DMS53 treated with DMSO at 0.1 percent for 48 hours (cell line): Measurements from ENCODE around the gene RIPOR3.
"Not testable (repeated sequence)": the region's sequence is repeated elsewhere in the genome, so short reads cannot be mapped to it uniquely, and the experiment has no call there.

ENCODE experiments used
- DNase-seq: peaks from one replicate; lab custom pipeline; 2025; ENCODE audit not compliant: unreplicated experiment; lab: John Stamatoyannopoulos, UW

Gene RIPOR3

GRCh38 chr20:50559856-50560638 is 131.3 kb downstream of the RIPOR3 start:
- DNase-seq, result no peak

- no peak for DNase-seq
Measured at GRCh38 chr20:50559149-50559548, 132.2 kb downstream of the RIPOR3 start.

- DNase-seq, result no peak
Measured at GRCh38 chr20:50558483-50558925, 132.8 kb downstream of the RIPOR3 start.

- DNase-seq, result no peak
Measured at GRCh38 chr20:50557549-50558134, 133.7 kb downstream of the RIPOR3 start.

DNA sequence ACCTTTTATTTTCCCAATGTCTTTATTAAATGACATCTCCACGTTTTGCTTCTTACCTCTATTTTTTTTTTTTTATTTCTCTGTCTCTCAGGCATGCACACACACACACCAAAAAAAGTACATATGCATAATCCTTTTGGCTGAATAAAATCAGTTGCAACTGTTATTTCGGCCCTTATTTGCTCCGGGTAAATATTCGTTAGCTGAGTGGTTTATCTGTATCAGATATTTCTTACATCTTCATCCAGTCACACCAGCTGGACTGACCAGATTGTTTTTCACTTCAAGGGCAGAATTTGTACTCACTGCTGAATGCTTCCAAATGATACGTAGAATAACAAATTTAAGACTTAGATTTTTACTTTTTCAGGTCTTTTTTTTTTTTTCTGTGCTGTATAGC is 135.7 kb downstream of the RIPOR3 start:
- DNase-seq, result no peak

- DNase-seq, result no peak
Measured at GRCh38 chr20:50554694-50555579, 136.4 kb downstream of the RIPOR3 start.

DNA sequence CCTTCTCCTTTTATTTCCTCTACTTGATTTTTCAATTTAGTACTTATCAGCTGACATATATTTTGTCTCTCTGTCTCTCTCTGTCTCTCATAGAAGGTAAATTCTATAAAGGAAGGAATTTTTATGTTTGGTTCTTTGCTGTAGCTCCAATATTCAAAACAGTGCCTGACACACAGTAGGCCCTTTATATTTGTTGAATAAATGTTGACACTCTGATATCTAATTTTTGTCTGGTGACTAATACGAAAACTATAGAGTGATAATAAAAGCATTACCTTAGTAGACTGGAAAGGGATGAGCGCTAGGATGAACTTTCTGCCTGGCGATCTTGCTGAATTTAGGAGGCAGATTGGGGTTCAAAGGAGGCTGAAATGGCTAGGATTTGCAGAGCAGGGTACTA is 138.4 kb downstream of the RIPOR3 start:
- DNase-seq, result no peak

DNA sequence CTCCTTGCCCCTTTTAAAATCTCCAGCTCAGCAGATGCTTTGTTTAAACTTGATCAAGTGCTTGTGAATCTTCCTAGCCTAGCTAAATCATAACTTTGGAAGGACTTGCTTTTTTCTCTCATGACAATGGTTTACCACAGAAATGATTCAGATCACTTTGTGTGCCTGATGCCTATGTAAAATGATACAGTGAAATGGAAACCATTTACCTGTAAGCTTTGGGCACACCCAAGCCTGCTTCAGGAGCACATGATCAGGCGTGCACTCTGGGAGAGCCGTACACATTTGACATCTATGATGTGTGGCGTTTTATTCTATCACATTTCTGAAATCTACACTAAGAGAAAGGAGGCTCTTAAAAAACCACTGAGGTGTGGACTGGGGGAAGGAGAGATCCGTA is 140.1 kb downstream of the RIPOR3 start:
- no peak for DNase-seq

DNA sequence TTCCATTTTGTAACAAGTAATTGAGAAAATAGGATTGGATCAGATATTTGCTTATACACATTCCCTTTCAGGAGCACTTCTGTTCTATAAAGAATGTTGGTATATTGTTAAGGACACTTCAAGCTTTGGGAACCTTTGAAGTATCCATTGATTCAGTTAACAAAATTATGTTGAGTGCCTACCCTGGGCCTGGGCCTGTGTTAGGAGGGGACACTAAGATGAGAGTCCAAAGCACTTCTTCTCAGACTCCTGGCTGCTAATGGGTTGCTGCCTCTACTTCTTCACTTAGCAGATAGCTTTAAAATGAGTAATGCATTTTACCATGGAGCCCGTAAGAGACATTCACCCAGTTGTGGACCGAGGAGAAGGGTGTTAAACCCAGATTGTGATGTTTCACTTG is 140.8 kb downstream of the RIPOR3 start:
- no peak for DNase-seq

DNA sequence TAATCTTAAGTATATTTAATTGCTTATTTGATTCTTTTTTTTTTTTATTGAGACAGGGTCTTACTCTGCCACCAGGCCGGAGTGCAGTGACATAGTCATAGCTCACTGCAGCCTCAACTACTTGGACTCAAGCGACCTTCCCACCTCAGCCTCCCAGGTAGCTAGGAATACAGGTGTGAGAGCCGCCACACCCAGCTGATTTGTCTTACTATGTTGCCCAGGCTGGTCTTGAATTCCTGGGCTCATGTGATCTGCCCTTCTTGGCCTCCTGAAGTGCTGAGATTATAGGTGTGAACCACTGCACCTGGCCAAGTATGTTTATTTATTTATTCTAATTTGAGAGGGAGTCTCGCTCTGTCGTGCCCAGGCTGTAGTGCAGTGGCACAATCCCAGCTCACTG is 142.9 kb downstream of the RIPOR3 start:
- no peak for DNase-seq

GRCh38 chr20:50547964-50548363 is 143.4 kb downstream of the RIPOR3 start:
- no peak for DNase-seq

DNA sequence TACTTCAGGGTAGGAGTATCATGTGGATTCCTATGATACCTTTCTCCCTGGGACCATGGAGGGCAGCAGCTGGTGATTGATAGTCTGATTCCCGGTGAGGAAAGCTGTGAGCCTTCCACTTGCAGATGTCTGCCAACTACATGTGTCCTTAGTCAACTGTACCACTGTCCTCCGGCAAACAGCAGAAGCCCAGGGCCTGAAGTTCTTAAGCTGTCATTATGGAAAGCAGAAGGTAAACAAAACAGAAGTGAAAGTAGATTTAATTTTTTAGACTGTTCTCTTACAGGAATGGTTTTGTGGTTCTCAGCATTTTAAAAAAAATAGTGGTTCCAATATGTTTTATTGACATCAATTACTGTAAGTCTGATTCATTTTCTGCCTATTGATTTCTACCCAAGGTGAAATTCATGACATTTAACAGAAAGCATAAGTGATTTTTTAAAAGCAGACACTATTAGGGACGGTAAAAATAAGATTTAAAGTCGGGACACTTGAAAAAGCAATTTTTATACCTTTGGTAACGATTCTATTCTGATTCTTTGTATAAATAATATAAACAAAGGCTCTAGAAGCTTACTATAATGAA is 144.5 kb downstream of the RIPOR3 start:
- no peak for DNase-seq

- DNase-seq, result no peak
Measured at GRCh38 chr20:50545126-50545525, 146.2 kb downstream of the RIPOR3 start.

DNA sequence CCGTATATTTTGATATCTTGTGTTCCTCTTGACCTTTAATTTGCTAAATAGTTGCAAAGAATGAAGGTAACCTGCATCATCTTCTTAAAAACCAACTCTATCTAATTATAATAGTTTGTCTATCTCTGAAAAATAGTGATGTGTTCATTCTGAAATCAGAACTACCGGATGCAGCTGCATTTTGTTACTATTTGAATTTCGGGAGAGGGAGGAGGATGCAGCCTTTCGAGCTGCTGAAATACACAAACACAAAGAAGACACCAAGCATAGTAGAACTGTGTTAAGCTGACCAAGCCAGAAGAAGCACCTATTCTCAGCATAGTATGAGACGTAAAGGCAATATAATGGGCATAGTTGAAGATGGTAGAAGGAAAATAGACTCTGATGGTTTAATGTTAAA is 148.0 kb downstream of the RIPOR3 start:
- DNase-seq, result no peak

- no peak for DNase-seq
Measured at GRCh38 chr20:50541606-50542041, 149.7 kb downstream of the RIPOR3 start.

DNA sequence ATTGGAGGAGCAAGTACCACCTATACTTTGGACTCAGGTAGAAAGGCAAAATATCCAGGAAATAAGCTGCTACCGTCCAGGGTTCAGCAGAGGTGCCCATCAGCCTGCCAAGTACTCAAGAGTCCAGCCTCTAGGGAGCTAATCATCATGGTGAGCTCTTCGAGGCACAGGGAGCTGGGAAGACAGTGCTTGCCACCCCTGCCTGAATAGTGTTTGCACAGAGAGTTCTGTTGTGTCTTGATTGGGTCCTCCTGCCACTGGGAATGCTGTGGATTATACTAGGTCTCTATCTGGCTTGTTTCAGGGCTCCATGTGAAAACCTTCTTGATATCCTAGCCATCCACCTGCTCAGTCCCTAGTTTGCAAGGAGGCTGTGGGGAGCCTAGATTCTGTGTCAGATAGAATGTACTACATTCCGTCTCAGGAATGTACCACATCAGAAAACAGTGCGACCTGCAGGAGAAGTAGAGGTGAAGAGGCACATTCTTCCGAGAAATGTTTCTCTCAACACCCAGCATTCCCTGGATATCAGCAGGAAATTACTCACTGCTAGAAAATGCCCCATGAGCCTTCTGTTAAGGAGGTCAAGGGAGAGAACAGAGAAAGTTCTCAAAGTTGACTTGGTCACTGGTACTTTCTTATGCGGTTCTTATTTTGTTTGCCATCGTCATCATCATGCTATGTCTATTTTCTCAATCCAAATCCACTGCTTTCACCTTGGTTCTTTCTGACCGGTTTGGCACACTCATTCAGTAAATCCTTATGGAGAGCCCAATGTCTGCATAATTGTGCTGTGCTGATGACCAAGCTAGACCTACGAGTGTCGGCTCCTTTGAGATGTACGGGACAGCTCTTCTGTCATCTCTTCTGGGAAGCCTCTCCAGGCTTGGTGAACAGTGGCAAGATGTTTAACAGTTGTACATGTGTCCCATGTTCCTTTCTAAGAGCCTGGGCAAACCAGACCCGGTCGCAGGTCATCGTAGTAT is 150.4 kb downstream of the RIPOR3 start:
- no peak for DNase-seq

DNA sequence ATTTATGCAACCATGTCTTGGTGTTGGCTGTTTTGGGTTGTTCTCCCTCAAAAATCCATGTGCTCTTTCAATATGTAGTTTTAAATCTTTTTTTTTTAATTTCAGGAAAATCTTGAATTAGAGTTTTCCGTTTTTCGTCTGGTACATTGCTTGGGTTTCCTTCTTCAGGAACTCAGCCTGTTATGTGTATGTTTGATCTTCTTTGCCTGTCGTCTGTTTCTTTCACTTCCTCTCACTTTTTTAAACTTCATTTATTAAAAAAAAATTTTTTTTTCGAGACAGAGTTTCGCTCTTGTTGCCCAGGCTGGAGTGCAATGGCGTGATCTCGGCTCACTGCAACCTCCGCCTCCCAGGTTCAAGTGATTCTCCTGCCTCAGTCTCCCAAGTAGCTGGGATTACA is 151.5 kb downstream of the RIPOR3 start:
- not testable (repeated sequence) for DNase-seq

GRCh38 chr20:50538276-50538675 is 153.1 kb downstream of the RIPOR3 start:
- no peak for DNase-seq

- DNase-seq, result no peak
Measured at GRCh38 chr20:50537546-50538201, 153.7 kb downstream of the RIPOR3 start.

DNA sequence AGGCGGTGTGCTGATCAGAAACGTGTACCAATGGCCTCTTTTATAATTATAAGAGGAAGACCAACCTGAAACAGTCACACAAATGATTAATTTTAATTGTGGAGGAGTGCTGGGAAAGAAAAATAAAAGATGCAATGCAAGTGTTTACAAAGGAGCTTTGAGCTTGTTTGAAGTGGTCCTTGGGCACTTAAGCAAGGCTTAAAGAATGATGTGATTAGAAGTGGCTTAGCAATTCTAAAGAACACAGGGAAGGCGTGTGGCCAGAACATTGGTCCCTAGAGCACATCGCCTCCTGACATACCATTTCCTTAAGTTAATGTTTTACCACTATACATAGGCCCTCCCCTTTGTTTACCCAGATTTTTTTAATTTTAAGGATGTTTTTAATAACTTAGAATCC is 155.0 kb downstream of the RIPOR3 start:
- no peak for DNase-seq
